Mesodermal cell (in vitro differentiated cells): Measurements from ENCODE around the gene SSBP3. TPM values are rescaled to one million over a fixed set of nuclear protein-coding genes. Genes with fewer than 3 reads are reported as not detected.
"Not testable (repeated sequence)": the region's sequence is repeated elsewhere in the genome, so short reads cannot be mapped to it uniquely, and the experiment has no call there.

Source experiments
- H3K27ac ChIP-seq: 2 replicates; pipeline ENCODE4 v1.7.0; 2013; ENCODE audit warnings: mild to moderate bottlenecking, low read depth, low read length, moderate library complexity; ENCODE audit not compliant: severe bottlenecking
- H3K36me3 ChIP-seq: 2 replicates; pipeline ENCODE4 v1.7.1; 2013; ENCODE audit warnings: mild to moderate bottlenecking, low read length, moderate library complexity; ENCODE audit not compliant: control insufficient read depth, insufficient read depth
- H3K4me1 ChIP-seq: one replicate; pipeline ENCODE4 v1.7.1; 2013; ENCODE audit warnings: mild to moderate bottlenecking, low read length; ENCODE audit not compliant: insufficient read depth, control insufficient read depth, poor library complexity, severe bottlenecking
- H3K4me3 ChIP-seq: 2 replicates; pipeline ENCODE4 v1.7.0; 2013; ENCODE audit warnings: low read length, control low read depth, mild to moderate bottlenecking; ENCODE audit not compliant: insufficient read depth, poor library complexity, severe bottlenecking; ENCODE audit errors: extremely low read depth
- H3K9me3 ChIP-seq: 2 replicates; pipeline ENCODE4 v1.7.1; 2013; ENCODE audit warnings: mild to moderate bottlenecking, low read length, moderate library complexity; ENCODE audit not compliant: control insufficient read depth
- WGBS, 2 experiments: methylation state at CpG; one replicate each; pipeline ENCODE4 v1.1.5; 2013; ENCODE audit warnings: missing lambda C conversion rate in 2 of 2; ENCODE audit not compliant: insufficient coverage in 2 of 2; 5-methylcytosine and 5-hydroxymethylcytosine counted together
- polyA plus RNA-seq, 2 experiments: library from polyadenylated mRNA; stranded (reverse); fragments of 50-300 nt; gene quantifications; one replicate each; pipeline ENCODE4 v1.2.3, GENCODE V29; 2013

Gene SSBP3
- polyA plus RNA-seq (2013, experiment 1 of 2) = 141 TPM
- 120 TPM for polyA plus RNA-seq (2013, experiment 2 of 2)

- Histone ChIP-seq H3K9me3 (no peaks in the 10 kb centered on the region), H3K27ac (peak within 1 kb of the TSS; percentile 90), H3K4me3 (peak within 1 kb of the TSS; percentile 91), H3K36me3 (peaks cover 29% of the 10 kb centered on the region), H3K4me1 (peaks cover 36% of the 10 kb centered on the region)
- WGBS, 2 experiments = 0% methylated on average over 45 to 56 of the region's 100 CpGs
These were observed at the start of gene SSBP3 for GRCh38 chr1:54406339-54407153. Gene SSBP3 (minus strand): TSS chr1:54406394.

- Histone ChIP-seq H3K9me3 (peaks cover 10% of the 10 kb centered on the region), H3K4me3 (no peak overlapping the region), H3K4me1 (peaks cover 14% of the 10 kb centered on the region), H3K27ac (no peak overlapping the region), H3K36me3 (no peaks in the 10 kb centered on the region)
- WGBS, 2 experiments = no CpG with 5 or more reads among the region's 2 CpGs
These were observed 47.3 kb upstream of the SSBP3 start for GRCh38 chr1:54453509-54453908.

GRCh38 chr1:54453022-54453421 is 46.8 kb upstream of the SSBP3 start:
- Histone ChIP-seq H3K36me3 (no peaks in the 10 kb centered on the region), H3K4me3 (no peak overlapping the region), H3K27ac (no peak overlapping the region), H3K4me1 (peaks cover 14% of the 10 kb centered on the region), H3K9me3 (peaks cover 10% of the 10 kb centered on the region)
- WGBS, 2 experiments = 77 to 87% methylated on average over 2 to 3 of the region's 3 CpGs

DNA sequence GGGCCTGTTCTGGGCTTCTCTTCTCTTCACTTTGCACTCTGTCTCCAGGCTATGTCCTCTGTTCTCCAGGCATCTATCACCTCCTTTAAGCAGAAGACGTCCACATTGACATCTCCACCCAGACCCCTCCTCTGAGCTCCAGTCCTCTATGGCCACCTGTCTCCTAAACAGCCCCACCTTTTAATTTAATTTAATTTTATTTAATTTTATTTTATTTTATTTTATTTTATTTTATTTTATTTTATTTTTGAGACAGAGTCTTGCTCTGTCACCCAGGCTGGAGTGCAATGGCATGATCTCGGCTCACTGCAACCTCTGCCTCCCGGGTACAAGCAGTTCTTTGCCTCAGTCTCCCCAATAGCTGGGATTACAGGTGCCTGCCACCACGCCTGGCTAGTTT is 43.2 kb upstream of the SSBP3 start:
- whole genome bisulfite sequencing, 2 experiments = 84 to 94% methylated on average over 2 of the region's 4 CpGs

GRCh38 chr1:54448801-54449200 is 42.6 kb upstream of the SSBP3 start:
- H3K36me3 ChIP-seq, H3K4me3 ChIP-seq, H3K4me1 ChIP-seq, H3K27ac ChIP-seq: not testable (repeated sequence)
- 95% methylated on average over 8 of the region's 8 CpGs for WGBS, 2 experiments
- peaks cover 10% of the 10 kb centered on the region for H3K9me3 ChIP-seq

More for the DNA sequence above, 43.2 kb upstream of the SSBP3 start:
- not testable (repeated sequence) for H3K36me3 ChIP-seq, H3K27ac ChIP-seq, H3K4me1 ChIP-seq, H3K4me3 ChIP-seq
- H3K9me3 ChIP-seq = peaks cover 10% of the 10 kb centered on the region

GRCh38 chr1:54447081-54447480 is 40.9 kb upstream of the SSBP3 start:
- not testable (repeated sequence) for H3K4me1 ChIP-seq, H3K27ac ChIP-seq, H3K4me3 ChIP-seq, H3K36me3 ChIP-seq
- peaks cover 10% of the 10 kb centered on the region for H3K9me3 ChIP-seq
- WGBS, 2 experiments = no CpG with 5 or more reads among the region's 2 CpGs

- Histone ChIP-seq H3K36me3 (no peaks in the 10 kb centered on the region), H3K27ac (no peak overlapping the region), H3K4me3 (no peak overlapping the region), H3K9me3 (no peaks in the 10 kb centered on the region), H3K4me1 (no peaks in the 10 kb centered on the region)
- WGBS, 2 experiments = no CpG with 5 or more reads among the region's 2 CpGs
These were observed 36.0 kb upstream of the SSBP3 start for GRCh38 chr1:54442185-54442584.

GRCh38 chr1:54439550-54440223 is 33.5 kb upstream of the SSBP3 start:
- Histone ChIP-seq H3K9me3 (no peaks in the 10 kb centered on the region), H3K36me3 (no peaks in the 10 kb centered on the region), H3K27ac (no peak overlapping the region), H3K4me3 (no peak overlapping the region), H3K4me1 (no peaks in the 10 kb centered on the region)
- 87 to 90% methylated on average over 6 of the region's 7 CpGs for WGBS, 2 experiments

GRCh38 chr1:54437783-54438182 is 31.6 kb upstream of the SSBP3 start:
- Histone ChIP-seq H3K4me1 (no peaks in the 10 kb centered on the region), H3K4me3 (no peak overlapping the region), H3K9me3 (no peaks in the 10 kb centered on the region), H3K27ac (no peak overlapping the region), H3K36me3 (no peaks in the 10 kb centered on the region)
- 92 to 100% methylated on average over 1 to 2 of the region's 6 CpGs for WGBS, 2 experiments

DNA sequence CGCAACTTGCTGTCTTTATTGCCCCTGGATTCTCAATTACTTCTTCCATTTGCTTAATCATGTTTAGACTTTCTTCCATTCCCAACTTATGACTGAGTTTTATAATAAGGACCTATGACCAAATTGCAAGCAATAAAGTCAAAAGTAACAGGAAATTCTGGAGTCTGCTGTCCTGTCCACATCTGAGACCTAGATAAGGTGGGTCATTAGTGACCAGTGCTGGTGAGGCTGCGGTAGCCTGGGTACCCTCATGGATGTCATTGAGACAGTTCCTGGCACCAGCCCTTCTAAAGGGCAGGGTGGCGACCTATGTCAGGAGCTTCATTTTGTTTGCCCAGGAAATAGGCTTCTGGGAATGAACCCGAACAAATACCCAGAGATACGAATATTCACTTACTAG is 30.6 kb upstream of the SSBP3 start:
- Histone ChIP-seq H3K4me3 (no peak overlapping the region), H3K36me3 (no peaks in the 10 kb centered on the region), H3K4me1 (no peaks in the 10 kb centered on the region), H3K9me3 (no peaks in the 10 kb centered on the region), H3K27ac (no peak overlapping the region)
- WGBS, 2 experiments = 81 to 85% methylated on average over 5 of the region's 5 CpGs

GRCh38 chr1:54429838-54430237 is 23.6 kb upstream of the SSBP3 start:
- peaks cover 4% of the 10 kb centered on the region for H3K4me1 ChIP-seq
- H3K27ac ChIP-seq = no peak overlapping the region
- 92 to 94% methylated on average over 6 of the region's 6 CpGs for WGBS, 2 experiments
- H3K9me3 ChIP-seq = no peaks in the 10 kb centered on the region
- H3K4me3 ChIP-seq = no peak overlapping the region
- no peaks in the 10 kb centered on the region for H3K36me3 ChIP-seq
